HG03565 (cell line): ENCODE measurements around the gene AKT1S1.

Experiments used
- ATAC-seq: cut with Tn5 transposase; IDR thresholded peaks from one replicate; pipeline ENCODE4 v1.9.1; 2021; ENCODE audit warnings: mild to moderate bottlenecking, moderate library complexity; ENCODE audit not compliant: unreplicated experiment

The AKT1S1 gene

DNA sequence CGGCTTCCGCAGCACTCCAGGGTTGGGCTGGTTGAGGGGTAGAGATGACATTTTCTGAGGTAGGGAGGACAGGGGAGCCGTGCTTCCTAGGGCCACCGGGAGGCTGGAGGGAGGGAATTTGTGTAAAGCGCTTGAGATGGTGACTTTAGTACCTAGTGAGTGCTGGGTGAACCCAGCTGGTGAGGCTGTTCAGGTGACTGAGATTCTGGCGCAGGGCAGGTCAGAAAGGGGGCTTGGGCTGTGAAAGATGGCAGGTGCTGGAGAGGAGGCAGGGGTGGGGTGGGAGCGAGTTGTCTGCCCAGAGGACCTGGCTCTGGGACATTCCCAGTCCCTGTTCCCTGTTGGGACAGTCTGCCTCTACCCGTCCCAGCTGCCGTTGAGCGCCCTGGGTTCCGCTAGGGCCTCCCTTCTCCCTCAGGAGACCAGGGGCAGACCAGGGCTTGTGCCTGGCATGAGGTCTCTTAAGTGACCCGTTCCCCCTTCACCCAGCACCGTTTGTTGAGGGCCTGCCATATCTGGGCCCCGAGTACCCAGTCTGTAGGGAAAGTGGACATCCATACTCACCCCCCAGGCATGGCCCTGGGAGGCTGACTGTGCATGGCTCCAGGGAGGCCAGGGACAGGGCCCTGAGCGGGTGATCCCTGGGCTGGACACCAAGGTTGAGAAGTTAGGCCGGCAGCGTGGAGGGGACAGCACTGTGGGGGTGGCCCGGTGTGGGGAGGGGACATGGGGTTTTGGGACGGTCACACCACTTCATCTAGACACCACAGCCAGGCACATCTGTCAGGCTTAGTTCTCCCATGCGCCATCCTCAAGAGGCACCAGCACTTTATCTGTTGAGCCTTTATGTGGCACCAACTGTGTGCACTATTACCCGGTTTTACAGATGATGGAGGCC, 21.2 kb downstream of the AKT1S1 start:
- no peak for ATAC-seq

DNA sequence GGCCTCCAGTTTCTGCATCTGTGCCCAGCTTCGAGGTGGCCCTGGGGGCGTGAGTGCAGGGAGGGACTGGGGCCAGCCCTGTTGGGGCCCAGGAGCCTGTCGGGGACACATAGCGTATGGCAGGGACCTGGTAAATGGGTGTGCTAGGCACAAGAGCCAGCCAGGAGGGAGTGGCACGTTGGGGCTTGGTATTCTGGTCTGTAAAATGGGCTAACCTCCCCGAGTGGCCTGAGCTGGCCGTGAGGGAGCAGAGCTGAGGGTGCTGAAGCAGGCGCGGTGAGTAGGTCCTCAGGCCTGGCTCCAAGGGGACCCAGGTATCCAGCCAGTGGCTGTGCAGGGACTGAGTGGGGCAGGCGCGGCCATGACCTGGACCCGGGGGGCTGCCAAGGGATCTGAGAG, 21.9 kb downstream of the AKT1S1 start:
- no peak for ATAC-seq

DNA sequence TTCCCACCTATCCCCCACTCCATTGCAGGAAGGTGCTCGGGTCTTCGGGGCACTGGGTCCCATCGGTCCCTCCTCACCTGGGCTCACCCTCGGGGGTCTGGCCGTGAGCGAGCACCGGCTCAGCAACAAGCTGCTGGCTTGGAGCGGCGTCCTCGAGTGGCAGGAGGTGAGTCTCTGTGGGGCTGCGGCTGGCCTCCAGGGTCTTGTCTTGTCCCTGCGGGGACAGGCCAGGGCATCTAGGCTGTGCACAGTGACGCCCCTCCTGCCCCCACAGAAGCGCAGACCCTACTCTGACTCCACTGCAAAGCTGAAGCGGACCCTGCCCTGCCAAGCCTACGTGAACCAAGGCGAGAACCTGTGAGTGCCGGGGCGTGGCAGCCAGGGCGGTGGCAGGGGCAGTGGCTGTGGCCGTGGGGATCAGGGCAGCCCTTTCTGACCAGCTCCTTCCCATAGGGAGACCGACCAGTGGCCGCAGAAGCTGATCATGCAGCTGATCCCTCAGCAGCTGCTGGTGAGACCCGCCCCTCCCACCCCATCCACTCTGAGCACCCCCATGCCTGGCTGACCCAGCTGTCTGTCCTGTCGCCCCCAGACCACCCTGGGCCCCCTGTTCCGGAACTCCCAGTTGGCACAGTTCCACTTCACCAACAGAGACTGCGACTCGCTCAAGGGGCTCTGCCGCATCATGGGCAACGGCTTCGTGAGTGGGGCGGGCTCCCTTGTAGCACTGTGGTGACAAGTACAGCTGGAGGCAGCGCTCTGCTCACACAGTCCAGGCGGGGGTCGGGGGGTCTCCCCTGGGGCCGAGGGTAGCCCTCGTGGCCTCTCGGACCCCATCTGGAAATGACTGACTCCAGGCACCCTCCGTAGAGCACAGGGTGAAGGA, 22.5 kb downstream of the AKT1S1 start:
- no peak for ATAC-seq

DNA sequence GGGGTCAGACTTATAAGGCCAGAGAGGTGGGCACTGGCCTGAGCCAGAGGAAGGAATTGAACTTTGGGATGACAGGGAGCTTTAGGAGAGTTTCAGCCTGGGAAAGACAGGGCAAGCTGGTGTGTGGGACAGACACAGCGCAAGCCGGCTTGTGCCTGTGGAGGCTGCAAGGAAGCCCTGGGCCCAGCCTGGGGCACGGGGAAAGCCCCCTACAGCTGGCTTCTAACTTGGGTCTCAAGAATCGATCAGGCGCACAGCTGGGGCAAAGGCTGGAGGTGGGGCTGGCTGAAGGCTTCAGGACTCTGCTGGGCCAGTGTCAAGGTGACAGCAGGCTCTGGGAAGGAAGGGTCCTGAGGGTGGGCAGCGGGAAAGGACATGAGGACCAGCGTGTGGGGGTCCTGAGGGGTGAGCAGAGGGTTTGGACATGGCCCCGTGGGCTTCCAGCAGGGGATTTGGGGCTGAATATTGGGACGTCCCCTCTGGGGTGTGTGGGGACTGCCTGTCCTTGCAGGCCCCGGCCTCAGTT, 23.2 kb downstream of the AKT1S1 start:
- no peak for ATAC-seq

DNA sequence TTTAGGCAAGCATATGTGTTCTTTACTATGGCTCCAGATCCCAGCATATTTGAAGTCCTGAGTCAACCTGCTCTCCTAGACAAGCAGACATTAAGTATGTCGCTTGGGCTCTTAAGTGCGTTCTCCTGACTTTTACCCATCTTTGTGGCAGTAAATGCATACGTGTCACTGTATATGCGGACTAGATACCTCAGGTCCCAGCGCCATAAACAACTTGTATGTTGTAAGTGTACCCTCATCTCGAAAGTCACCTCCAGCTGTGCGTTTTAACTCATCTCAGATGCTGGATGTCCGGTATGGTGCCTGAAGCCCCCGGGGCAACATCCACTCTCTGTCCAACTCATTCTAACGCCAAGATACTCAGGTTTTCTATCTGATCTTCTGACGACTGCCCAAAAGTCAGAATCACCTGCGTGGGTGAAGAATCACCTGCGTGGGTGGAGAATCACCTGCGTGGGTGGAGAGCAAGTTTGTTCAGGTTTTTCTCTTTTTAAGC, 24.5 kb downstream of the AKT1S1 start:
- ATAC-seq: no peak

DNA sequence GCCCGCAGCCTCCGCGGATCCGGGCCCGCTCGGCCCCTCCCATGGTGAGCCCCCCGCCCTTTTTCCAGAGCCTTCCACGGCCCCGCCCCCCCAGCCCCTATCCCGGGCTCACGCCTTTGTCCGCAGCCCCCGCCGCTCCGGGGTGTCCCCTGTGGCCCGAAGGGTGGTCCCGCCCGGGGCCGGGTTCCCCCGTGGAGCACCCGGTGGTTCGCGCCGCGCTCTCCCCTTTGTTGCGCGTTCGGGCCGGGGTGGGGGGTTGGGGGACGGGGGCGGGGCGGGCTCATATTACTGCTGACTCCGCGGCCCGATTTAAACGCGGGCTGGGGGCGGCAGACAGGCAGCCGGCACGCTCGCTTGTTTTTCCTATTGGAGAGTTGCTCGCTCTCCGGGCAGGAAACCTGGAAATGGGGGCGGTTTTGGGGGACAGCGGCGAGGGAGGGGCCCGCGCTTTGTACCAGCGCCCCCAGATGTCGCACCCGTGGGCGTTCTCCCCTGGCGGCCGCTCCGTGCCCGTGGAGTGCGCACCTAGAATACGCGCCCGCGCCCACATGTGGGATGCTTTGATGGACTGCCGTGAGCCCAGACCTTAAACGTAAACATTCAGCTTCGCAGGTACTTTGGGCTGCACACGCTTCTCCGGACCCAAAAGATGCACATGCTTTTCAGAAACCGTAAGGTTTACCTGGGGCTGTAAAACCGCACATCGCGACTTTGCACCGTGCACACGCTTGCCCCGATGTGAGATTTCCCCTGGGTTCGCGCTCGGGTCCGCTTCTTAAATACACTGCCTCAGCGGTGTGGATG, 25.5 kb downstream of the AKT1S1 start:
- ATAC-seq: peak; percentile 3

DNA sequence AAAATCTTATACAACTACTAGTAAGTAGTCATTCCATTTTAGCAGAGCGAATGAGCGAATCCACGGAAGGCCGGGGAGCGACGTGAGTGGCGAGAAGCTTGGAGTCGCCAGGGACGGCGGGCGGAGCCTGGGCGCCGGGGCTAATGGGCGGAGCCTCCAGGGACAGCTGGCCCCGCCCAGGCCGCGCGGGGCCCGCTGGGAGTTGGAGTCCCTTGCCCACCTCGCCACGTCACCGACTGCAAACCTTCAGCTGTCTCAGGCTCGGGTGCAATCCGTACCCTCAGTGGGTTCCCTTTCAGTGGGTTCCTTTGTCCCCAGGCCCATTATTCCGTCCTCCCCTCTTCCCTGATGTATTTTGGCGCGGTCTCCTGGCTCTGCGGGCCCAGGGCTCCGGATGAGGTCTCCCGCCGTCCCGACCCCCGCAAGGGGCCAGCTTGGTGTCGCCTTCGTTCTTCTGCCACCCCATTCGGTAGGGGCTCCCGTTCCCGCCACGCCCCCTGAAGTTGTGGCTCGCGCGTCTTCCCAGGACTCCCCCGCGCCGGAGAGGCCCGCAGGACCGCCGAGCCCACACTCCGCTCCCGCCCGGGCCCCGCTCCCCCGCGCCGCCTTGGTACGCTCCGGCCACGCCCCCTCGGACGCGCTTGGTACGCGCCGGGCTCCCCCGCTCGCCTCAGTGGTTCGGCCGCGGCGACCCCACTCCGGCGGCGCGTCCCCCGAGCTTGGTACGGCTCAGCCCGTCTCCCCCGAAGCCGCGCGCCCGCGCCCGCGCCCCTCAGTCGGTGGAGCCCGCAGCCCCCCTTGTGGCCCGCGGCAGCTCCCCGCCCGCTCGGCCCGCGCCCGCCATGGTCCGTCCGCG, 26.4 kb downstream of the AKT1S1 start, which contains the start of gene PTOV1:
Gene PTOV1, plus strand, starts transcription at position 673 of the 856 bp plus-strand sequence.
- peak; percentile 58 for ATAC-seq

DNA sequence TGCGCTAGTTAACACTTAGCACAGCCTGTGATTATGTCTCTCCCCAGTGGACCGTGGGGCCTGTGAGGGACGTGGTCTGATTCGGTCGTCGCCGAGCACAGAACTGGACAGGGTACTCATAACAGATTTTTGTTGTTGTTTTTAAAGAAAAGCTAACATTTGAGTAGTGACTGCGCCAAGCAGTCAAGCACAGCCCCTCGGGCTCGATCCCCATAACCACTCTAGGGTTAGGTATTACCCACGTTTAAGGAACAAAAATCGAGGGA, 27.0 kb downstream of the AKT1S1 start:
- ATAC-seq: no peak

DNA sequence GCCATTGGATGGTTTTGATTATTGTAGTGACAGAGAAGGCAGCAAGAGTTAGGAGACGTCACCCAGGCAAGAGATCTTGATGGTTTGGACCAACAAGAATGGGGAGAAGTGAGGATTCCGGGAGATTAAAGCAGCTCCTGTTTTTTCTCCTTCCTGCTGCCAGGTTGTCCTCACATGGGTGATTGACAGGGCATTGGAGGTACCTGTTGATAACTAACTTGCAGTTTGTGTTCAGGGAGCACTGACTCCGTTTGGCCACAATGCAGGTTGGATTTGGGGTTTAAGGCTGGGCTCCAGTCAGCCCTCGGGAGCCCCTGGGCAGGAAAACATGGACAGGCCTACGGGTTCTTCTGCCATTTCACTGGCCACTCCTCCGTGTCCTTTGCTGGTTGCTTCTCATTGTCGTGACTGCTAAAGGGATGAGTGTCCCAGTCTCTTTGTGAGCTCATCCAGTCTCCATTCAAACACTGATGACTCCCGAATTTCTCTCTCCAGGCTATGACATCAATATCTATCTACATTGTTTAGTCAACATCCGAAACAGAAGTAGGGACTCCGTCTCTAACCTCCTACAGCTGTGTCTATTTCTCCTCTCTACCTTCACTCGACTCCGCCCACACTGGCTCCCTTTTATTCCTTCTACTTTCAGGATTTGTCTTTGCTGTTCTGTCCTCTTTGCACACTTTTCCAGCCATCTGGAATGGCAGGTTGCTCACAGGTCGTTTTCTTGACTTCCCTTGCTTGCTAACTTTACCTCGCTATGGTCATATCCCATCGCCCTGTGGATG, 27.5 kb downstream of the AKT1S1 start:
- no peak for ATAC-seq

DNA sequence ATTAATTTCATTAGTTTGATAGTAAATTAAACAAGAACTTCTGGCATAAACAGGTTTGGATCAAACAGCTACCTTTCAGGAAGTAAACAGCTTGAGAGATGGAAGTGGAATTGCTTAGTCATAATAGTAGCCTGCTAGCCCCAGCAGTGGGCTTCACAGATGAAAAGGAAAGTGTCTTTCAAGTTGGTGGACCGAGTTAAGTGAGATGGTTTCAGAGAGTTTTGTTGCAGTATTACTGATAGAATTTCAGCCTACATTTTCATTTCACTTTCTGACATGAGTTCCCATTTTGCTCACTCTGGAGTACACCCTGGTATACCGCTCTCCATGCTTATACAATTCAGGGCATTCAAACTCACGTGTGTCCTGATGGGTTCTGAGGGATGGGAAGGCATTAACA, 28.2 kb downstream of the AKT1S1 start:
- ATAC-seq: no peak

DNA sequence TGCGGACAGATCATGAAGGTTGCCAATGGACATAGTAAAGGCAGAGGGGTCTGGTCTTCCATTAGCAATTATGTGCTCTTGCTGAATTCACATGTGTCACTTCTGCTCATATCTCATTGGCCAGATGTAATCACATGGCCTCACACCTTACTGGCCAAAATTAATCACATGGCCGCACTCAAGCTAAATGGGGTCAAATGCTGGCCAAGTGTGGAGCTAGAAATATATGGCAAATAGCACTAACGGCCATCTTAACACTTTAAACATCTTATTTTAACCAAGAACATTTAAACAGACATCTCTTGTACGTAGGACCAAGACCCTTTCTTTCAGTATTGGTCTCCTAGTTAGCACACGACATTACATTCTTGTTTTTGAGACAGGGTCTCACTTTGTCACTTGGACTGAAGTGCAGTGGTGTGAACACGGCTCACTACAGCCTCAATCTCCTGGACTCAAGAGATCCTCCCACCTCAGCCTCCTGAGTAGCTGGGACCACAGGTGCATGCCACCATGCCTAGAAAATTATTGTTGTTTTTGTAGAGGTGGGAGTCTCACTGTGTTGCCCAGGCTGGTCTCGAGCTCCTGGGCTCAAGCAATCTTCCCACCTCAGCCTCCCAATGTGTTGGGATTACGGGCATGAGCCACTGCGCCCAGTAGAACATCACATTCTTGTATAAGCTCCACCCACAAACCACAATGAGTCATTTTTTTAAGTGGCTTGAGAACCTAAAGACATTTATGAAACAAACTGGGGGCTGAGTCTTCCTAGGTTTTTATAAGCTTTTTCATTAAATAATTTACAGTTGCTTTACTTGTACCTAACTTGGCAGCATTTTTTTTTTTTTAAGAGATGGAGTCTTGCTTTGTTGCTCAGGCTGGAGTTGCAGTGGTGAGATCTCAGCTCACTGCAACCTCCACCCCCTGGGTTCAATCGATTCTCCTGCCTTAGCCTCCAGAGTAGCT, 29.1 kb downstream of the AKT1S1 start:
- ATAC-seq: no peak

DNA sequence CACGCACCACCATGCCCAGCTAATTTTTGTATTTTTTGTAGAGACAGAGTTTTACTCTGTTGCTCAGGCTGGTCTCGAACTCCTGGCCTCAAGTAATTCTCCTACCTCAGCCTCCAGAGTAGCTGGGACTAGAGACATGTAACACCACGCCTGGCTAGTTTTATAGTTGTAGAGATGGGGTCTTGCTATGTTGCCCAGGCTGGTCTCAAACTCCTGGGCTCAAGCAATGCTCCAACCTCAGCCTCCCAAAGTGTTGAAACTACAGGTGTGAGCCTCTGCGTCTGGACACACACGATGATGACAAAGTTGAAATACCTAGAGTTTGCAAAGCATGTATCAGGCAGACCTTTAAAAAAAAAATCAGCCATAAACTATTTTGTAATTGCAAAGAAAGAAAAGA, 30.7 kb downstream of the AKT1S1 start:
- no peak for ATAC-seq

DNA sequence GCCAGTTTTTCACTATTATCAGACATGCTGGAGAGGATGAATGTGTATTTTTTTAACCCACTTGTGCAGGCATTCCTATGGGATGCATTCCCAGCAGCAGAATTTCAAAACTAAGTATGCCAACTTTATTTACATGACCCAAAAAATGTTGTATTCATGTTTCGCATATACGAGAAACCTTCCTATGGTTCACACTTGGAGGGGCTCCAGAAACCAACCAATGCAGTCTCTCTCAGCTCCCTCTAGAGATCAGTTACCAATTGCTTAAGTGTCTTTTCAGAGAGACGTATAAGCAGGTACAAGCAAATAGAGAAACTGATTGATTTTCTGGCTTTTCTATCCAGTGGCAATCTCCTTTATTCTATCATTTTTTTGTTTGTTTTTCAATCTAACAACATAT, 31.7 kb downstream of the AKT1S1 start:
- no peak for ATAC-seq

DNA sequence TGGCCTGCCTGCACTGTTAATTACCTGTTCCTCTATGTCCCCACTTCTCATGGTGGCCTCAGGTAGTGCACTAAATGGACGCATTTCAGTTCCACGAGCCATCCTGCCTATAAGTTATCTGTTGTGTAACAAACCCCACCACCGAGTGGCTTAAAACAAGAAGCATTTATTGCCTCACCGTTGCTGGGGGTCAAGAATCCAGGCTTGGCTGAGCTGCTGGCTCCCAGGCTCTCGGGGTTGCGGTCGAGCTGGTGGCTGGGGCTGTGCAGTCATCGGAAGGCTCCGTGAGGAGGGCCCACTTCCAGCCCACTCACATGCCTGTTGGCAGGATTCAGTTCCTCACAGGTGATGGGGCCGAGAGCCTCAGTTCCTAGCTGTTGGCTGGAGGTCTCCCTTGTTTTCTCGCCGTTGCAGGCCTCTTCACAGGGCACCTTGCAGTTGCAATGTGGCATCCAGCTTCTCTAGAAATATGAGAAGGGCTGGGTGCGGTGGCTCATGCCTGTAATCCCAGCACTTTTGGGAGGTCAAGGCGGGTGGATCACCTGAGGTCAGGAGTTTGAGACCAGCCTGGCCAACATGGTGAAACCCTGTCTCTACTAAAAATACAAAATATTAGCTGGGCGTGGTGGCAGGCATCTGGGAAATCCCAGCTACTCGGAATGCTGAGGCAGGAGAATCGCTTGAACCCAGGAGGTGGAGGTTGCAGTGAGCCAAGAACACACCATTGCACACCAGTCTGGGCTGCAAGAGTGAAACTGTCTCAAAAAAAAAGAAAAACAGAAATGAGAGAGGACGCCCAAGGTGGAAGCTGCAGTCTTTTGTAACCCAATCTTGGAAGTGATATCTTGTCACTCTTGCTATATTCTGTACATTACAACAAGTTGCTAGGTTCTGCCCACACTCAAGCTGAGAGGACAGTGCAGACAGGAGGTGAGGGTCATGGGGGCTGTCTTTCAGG, 32.7 kb downstream of the AKT1S1 start:
- no peak for ATAC-seq

DNA sequence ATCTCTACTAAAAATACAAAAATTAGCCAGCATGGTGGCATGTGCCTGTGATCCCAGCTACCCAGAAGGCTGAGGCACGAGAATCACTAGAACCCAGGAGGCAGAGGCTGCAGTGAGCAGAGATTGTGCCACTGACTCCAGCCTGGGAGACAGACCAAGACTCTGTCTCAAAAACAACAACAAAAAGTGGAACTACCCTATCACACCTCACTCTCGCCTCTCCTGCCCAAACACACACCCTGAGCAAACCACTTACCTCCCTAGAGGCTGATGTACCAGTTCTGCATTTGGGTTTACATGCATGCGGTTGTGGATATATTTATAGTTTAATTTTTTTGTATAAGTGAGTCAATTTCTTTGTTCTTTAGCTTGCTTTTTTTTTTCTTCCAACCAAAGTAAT, 33.9 kb downstream of the AKT1S1 start:
- ATAC-seq: no peak

DNA sequence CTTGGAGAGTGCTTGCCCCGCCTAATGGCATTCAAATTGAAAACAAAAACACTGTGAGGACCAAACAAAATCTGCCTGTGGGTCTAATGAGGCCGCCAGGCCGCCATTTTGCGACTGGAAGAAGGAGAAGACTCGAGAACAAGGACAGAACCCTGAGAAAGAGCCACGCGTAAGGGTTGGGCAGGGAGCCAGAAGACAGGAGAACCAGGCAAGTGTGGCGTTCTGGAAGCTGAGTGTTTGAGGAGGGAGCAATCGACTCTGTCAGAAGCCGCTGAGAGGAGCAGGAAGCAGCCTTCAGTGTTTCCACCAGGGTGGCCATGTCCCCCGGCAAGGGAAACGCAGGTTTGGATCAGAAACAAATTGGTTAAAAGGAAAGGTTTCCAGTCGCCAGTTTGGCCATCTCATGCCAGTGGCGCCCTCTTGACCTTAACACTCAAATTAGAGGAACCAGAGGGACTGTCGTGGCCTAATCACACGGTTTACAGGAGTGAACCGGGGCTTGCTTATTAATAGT, 36.4 kb downstream of the AKT1S1 start:
- no peak for ATAC-seq

DNA sequence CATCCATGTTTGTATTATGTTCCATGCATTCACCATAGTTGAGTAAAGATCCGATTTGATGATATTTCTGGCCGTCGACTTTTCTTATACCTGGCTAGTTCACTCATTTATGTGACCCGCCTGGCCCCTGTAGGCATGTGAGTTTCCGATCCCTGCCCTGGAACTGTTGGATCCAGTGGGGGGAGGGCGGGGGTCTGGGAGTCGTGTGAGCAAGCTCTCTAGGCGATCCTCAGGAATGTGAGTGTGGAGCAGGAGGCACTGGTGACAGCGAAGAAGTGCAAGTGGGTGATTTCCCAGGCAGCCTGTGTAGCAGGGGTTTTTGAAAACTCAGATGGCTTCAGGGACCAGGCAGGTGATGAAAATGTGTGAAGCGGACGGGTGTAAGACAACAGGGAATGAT, 36.8 kb downstream of the AKT1S1 start:
- ATAC-seq: no peak
